HG03139 (cell line): ENCODE measurements around the gene EXOSC5.
"Not testable (repeated sequence)": the region's sequence is repeated elsewhere in the genome, so short reads cannot be mapped to it uniquely, and the experiment has no call there.

ENCODE experiments used
- ATAC-seq: cut with Tn5 transposase; IDR thresholded peaks from one replicate; pipeline ENCODE4 v1.9.1; 2021; ENCODE audit not compliant: unreplicated experiment

Gene EXOSC5

GRCh38 chr19:41408846-41409245 is 11.7 kb upstream of the EXOSC5 start:
- not testable (repeated sequence) for ATAC-seq

- no peak for ATAC-seq
Observed at GRCh38 chr19:41408256-41408655, 11.1 kb upstream of the EXOSC5 start.

- ATAC-seq: no peak
Observed at GRCh38 chr19:41407271-41407670, 10.1 kb upstream of the EXOSC5 start.

DNA sequence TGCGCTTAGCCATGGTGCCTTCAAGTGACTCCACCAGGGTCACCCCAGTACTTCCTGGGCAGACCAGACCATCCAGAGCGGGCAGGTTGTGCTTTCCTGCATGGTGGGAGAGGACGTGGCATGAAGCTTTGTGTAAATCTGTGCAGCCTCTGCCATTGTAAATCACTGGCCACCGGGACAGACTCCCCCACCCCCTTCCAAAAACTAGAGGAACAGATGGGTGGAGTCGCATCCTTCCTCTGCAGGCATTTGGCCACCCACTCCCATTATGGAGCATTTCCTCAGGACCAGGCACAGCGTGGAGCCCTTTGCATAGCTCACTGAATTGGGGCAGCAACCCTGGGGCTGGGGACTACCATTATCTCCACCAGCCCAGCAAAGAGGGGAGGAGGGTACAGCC is 8.6 kb upstream of the EXOSC5 start:
- no peak for ATAC-seq

DNA sequence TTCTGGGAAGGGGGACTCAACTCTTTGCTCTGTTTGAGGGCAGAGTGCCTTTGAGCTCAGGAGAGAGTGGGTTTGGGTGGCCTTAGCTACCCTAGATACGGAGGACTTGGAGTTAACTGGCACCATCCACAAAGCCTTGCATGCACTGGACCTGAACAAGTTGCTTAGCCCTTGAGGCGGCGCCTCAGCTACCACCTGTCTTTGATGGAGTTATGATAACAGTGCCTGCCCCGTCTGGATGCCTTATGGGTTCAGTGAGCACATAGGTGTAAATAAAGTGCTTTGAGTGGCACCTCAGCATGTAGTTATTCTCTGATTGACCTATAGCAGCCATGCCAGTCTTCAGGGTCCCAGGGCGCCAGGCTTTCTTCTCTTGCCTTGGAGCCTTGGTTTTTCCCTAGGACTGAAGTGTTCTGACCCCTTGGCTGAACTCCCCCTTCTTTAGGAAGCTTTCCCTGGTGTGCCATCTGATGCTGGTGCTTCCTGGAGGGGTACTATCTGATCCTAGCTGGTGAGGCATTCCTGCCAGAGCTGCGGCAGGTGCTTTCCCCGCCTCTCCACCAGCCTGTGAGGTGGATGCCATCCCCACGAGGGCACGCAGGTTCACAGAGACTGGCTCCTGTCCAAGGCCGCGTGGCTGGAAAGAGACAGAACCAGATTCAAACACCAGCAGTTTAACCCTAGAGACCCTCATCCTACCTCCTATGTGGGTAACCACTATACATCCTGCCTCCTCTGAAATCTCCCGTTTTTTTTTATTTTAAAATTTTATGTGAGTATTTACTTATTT is 6.2 kb upstream of the EXOSC5 start:
- ATAC-seq: no peak

DNA sequence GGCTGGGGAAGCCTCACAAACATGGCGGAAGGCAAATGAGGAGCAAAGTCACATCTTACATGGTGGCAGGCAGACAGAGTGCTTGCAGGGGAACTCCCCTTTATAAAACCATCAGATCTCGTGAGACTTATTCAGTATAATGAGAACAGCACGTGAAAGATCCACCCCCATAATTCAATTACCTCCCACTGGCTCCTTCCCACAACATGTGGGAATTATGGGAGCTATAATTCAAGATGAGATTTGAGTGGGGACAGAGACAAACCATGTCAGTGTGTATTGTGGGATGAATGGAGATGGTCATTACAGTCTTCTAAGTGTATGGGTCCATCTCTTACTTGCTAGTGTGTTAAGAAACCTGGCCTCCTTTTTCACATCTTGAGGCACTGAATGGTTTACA is 4.9 kb upstream of the EXOSC5 start:
- no peak for ATAC-seq

GRCh38 chr19:41401483-41401882 is 4.3 kb upstream of the EXOSC5 start:
- ATAC-seq: no peak

GRCh38 chr19:41399525-41399924 is 2.4 kb upstream of the EXOSC5 start:
- no peak for ATAC-seq

GRCh38 chr19:41399091-41399490 is 1.9 kb upstream of the EXOSC5 start:
- ATAC-seq: no peak

DNA sequence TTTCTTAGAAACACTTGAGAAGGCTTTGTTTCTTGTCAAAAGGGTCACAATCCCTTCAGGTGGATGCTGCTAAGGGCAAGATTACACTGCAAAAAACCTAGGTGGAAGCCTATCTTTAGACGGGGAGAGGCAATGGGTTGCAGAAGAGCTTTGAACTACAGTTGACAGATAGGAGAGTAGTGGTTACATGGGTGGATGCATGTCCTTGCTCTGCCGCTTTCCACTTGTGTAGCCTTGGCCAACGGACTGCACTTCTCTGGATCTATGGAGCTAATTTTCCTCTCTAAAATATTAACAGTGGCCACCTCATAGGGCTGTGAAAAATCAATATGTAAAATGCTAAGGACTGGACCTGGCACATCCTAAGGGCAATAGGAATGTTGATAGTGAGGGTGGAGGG is 1.4 kb upstream of the EXOSC5 start:
- no peak for ATAC-seq

GRCh38 chr19:41398050-41398418 is 875 bp upstream of the EXOSC5 start:
- ATAC-seq: no peak

DNA sequence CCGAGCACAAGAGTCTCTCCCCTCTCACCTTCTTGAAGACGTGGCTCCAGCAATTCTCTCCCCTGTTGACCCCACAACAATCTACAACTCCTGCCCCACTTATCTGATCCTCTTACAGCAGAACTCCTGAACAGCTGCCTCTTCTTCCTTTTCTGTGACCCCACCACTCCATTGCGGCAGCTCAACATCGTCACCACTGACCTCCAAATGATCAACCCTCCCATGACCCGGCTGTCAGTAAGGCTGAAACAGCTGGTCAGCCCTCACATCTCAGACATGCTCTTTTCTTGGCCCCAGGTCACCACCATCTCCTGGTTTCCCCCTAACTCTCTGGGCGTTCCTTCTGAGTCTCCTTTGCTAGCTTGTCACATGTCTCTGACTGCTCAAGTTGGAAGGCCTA is 1.8 kb downstream of the EXOSC5 start:
- no peak for ATAC-seq

- no peak for ATAC-seq
Observed at GRCh38 chr19:41392775-41393174, 4.4 kb downstream of the EXOSC5 start.

DNA sequence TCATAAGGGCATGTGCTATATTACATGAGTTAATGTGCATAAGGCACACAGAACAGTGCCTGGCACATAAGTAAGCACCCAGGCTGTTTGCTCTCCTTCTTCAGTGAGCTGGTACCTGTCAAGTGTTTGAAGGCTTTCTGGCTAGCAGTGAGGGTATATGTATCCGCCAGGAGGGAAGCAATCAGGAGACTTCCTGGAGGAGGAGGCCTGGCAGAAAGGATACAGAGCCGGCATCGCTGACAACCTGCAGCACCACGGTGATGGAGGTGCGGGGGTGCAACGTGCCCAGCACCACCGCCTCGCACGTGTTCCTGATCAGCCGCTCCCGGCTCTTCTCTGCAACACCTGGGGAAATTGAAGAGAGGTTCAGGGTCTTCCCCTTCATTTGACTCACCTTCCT is 5.5 kb downstream of the EXOSC5 start:
- no peak for ATAC-seq

- ATAC-seq: no peak
Observed at GRCh38 chr19:41386442-41386841, 10.7 kb downstream of the EXOSC5 start.

GRCh38 chr19:41384351-41384750 is 12.8 kb downstream of the EXOSC5 start:
- no peak for ATAC-seq

- not testable (repeated sequence) for ATAC-seq
Observed at GRCh38 chr19:41381536-41381935, 15.6 kb downstream of the EXOSC5 start.

- ATAC-seq: no peak
Observed at GRCh38 chr19:41377977-41378709, 19.0 kb downstream of the EXOSC5 start.

DNA sequence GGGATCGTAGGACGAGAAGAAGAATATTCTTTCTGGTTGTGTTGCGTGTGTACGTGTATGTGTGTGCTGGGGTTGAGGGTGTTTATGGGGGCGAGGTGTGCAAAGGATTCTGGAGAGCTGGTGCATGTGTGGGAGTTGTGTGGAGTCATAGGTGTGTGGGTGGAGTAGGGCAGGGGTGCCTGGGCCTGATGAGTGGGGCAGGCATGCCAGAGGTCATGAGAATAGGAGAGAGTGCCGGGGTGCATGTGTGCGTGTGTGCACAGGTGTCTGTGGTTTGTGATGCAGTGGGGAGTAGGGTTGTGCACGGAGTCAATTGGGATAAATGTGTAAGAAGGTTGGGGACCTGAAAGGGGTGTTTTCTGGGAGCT is 20.2 kb downstream of the EXOSC5 start:
- no peak for ATAC-seq

- ATAC-seq: no peak
Observed at GRCh38 chr19:41376241-41376997, 20.7 kb downstream of the EXOSC5 start, which contains the start of gene TMEM91. TMEM91 (plus strand) TSS chr19:41376533; CDS start chr19:41378310, 1,777 bp downstream.

GRCh38 chr19:41373993-41374392 is 23.2 kb downstream of the EXOSC5 start:
- no peak for ATAC-seq

DNA sequence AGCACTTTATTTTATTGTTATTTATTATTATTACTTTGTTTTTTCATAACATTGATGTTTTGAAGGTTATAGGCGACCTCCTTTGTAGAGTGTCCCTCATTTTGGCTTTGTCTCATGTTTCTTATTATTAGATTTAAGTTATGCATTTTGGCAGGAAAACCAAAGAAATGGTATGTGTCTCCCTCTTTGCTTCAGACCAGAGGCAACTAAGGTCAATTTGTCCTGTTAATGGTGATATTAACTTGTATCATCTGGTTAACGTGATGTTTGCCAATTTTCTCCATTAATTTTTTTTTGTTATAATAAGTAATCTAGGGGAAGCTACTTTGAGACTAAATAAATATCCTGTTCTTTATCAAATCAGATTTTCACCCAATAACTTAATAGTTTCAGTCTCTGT is 24.7 kb downstream of the EXOSC5 start:
- no peak for ATAC-seq
